Parathyroid adenoma (tissue), 2 donors: ENCODE data around the gene DNMT3A.

Source experiments
- H2AFZ ChIP-seq: fragments of 300-600 bp; sonication (generic); one replicate; pipeline ENCODE4 v1.7.0; 2017; ENCODE audit warnings: antibody characterized with exemption, mild to moderate bottlenecking
- H3K27ac ChIP-seq: fragments of 300-600 bp; sonication (generic); one replicate; pipeline ENCODE4 v1.7.0; 2017
- H3K27me3 ChIP-seq: fragments of 300-600 bp; sonication (generic); one replicate; pipeline ENCODE4 v1.7.0; 2017; ENCODE audit warnings: low read length; ENCODE audit not compliant: control insufficient read depth, insufficient read depth
- H3K36me3 ChIP-seq: fragments of 300-600 bp; sonication (generic); one replicate; pipeline ENCODE4 v1.7.0; 2017; ENCODE audit warnings: low read length; ENCODE audit not compliant: control insufficient read depth, insufficient read depth
- H3K4me1 ChIP-seq: fragments of 300-600 bp; sonication (generic); one replicate; pipeline ENCODE4 v1.7.0; 2017; ENCODE audit warnings: control low read depth
- H3K4me2 ChIP-seq: fragments of 300-600 bp; sonication (generic); one replicate; pipeline ENCODE4 v1.7.0; 2017; ENCODE audit warnings: low read length
- H3K4me3 ChIP-seq: fragments of 300-600 bp; sonication (generic); one replicate; pipeline ENCODE4 v1.7.0; 2017; ENCODE audit warnings: low read depth, low read length
- H3K79me2 ChIP-seq: fragments of 300-600 bp; sonication (generic); one replicate; pipeline ENCODE4 v1.7.0; 2017; ENCODE audit warnings: control low read depth
- H3K9ac ChIP-seq: fragments of 300-600 bp; sonication (generic); one replicate; pipeline ENCODE4 v1.7.0; 2017; ENCODE audit warnings: mild to moderate bottlenecking
- H3K9me3 ChIP-seq: fragments of 300-600 bp; sonication (generic); one replicate; pipeline ENCODE4 v1.7.0; 2017; ENCODE audit warnings: low read length; ENCODE audit not compliant: control insufficient read depth
- CTCF ChIP-seq: fragments of 300-600 bp; sonication (generic); IDR thresholded peaks from one replicate; pipeline ENCODE4 v1.7.0; 2017; ENCODE audit warnings: antibody characterized with exemption, mild to moderate bottlenecking
- donor health status: primary hyperparathyroidism.

DNMT3A gene

DNA sequence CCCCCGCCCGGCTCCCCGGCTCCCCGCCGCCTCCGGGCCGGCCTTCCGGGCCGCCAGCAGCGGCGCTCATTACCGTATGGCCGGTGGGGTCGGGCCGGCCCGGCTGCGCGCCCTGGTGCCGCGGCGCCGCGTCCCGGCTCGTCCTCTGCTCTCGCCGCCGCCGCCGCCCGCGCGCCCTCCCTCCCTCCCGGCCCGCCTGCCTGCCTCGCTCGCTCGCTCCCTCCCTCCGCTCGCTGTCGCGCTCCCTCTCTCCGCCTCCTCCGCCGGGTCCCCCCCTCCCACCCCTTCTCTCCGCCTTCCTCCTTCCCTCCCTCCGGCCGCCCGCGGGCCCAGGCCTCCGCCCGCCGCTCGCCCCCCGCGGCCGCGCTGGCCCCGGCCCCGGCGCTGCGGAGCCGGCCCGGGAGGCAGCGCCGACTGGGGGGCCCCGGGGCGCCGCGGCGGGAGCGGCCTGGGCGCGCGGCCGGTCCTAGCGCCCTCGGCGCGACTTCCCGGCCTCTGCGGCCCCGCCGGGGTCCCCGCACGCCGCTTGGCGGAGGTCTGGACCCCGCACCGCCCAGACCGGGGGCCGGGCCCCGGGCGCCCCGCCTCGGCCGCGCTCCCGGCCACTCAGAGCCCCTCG is at the start of gene DNMT3A:
DNMT3A (minus strand) TSS at position 173 of the 619 bp plus-strand sequence. CDS start 27,941 bp downstream, outside the sequence.
- TF ChIP-seq CTCF, result no peak
- no peaks in the 10 kb centered on the region for H3K79me2 ChIP-seq
- H3K27me3 ChIP-seq, result no peaks in the 10 kb centered on the region
- no peaks in the 10 kb centered on the region for H3K4me1 ChIP-seq
- H3K4me3 ChIP-seq, result peak within 1 kb of the TSS; percentile 33
- peak within 1 kb of the TSS; percentile 22 for H3K27ac ChIP-seq
- peak within 1 kb of the TSS; percentile 74 for H3K4me2 ChIP-seq
- H3K9ac ChIP-seq, result no peak within 1 kb of the TSS
- H3K36me3 ChIP-seq, result no peaks in the 10 kb centered on the region
- no peaks in the 10 kb centered on the region for H3K9me3 ChIP-seq
- H2AFZ ChIP-seq, result peak within 1 kb of the TSS; percentile 93

- H3K79me2 ChIP-seq, result no peaks in the 10 kb centered on the region
- no peaks in the 10 kb centered on the region for H3K27me3 ChIP-seq
- TF ChIP-seq CTCF, result no peak
- no peak overlapping the region for H3K9ac ChIP-seq
- no peaks in the 10 kb centered on the region for H3K36me3 ChIP-seq
- H3K4me3 ChIP-seq, result no peak overlapping the region
- H3K9me3 ChIP-seq, result no peaks in the 10 kb centered on the region
- no peaks in the 10 kb centered on the region for H3K4me1 ChIP-seq
- H3K4me2 ChIP-seq, result no peak overlapping the region
- H2AFZ ChIP-seq, result no peak overlapping the region
- H3K27ac ChIP-seq, result no peak overlapping the region
Measured at GRCh38 chr2:25389161-25389560, 47.4 kb upstream of the DNMT3A start.

GRCh38 chr2:25388491-25388890 is 46.8 kb upstream of the DNMT3A start:
- H3K27ac ChIP-seq, result no peak overlapping the region
- H3K9me3 ChIP-seq, result no peaks in the 10 kb centered on the region
- H3K4me3 ChIP-seq, result no peak overlapping the region
- H3K4me1 ChIP-seq, result no peaks in the 10 kb centered on the region
- no peak overlapping the region for H3K4me2 ChIP-seq
- H3K27me3 ChIP-seq, result no peaks in the 10 kb centered on the region
- TF ChIP-seq CTCF, result no peak
- no peak overlapping the region for H2AFZ ChIP-seq
- no peak overlapping the region for H3K9ac ChIP-seq
- no peaks in the 10 kb centered on the region for H3K36me3 ChIP-seq
- H3K79me2 ChIP-seq, result no peaks in the 10 kb centered on the region

GRCh38 chr2:25387876-25388449 is 46.2 kb upstream of the DNMT3A start:
- H3K27ac ChIP-seq, result no peak overlapping the region
- H3K79me2 ChIP-seq, result no peaks in the 10 kb centered on the region
- no peak overlapping the region for H3K4me2 ChIP-seq
- H3K4me3 ChIP-seq, result no peak overlapping the region
- TF ChIP-seq CTCF, result no peak
- no peak overlapping the region for H2AFZ ChIP-seq
- no peaks in the 10 kb centered on the region for H3K9me3 ChIP-seq
- H3K9ac ChIP-seq, result no peak overlapping the region
- no peaks in the 10 kb centered on the region for H3K27me3 ChIP-seq
- H3K36me3 ChIP-seq, result no peaks in the 10 kb centered on the region
- no peaks in the 10 kb centered on the region for H3K4me1 ChIP-seq
